ENCODE data around the gene SEMA5A.
"Not testable (repeated sequence)": the region's sequence is repeated elsewhere in the genome, so short reads cannot be mapped to it uniquely, and the experiment has no call there.

The SEMA5A gene

GRCh38 chr5:9361835-9362234, 184.0 kb downstream of the SEMA5A start:
- no peak for DNase-seq (ENCODE audit: low read depth in 2 of 2)

- no peak for DNase-seq (ENCODE audit: low read depth in 2 of 2)
These were observed 186.8 kb downstream of the SEMA5A start for GRCh38 chr5:9358961-9359685.

DNA sequence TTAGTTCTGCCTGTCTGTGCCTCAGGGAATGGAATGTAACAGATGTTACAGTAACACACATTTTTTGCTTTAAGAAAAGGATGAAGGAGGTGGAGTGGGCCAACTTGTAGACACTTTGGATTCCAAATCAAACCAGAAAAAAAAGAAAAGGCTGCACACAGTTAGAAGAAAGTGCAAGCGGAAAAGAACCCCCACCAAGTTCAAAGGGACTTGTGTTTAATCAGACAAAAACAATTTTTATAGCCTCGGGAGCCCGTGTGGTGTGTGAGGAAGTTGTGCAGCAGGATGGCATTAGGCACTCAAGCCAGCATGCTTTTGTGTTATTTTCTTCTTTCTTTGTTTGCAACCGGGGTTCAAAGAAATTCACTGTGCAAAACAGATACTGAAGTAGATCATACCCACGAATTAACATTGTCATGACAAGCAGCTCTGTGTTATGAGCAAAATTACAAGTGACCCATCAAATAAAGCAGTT, 189.5 kb downstream of the SEMA5A start:
- DNase-seq (ENCODE audit: low read depth in 2 of 2), result no peak

DNA sequence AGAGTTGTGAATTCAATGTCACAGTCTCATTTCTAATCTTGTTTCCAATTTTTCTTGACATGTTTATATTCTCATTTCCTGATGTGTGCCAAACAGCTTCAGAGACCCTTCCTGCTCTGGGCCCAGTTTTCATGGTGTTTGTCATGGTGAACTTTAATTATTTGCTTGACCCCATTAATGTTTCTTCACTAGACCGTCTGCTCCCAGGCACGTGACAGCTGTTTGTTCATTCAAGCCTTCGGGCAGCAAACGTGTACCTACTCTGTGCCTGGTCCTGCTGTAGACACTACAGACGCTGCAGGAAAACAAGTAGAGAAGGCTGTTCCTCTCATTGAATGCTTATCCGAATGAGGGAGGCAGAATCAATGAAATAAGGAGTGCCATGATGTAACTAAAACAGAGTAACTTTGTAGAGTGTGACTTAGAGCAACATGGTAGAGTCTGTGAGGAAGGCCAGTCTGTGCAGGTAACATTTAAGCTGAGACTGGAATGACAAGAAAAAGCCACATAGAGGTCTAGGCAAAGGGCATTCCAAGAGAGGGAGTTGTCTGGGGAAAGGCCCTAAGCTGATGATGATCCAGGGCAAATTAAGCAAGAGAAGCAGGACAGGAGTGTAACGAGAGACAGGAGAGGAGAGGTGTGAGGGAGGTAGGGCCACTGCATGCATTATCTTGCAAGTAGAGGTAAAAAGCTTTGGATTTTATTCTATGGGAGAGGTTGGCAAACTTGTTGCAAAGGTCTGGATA, 191.4 kb downstream of the SEMA5A start:
- no peak for DNase-seq (ENCODE audit: low read depth in 2 of 2)

DNA sequence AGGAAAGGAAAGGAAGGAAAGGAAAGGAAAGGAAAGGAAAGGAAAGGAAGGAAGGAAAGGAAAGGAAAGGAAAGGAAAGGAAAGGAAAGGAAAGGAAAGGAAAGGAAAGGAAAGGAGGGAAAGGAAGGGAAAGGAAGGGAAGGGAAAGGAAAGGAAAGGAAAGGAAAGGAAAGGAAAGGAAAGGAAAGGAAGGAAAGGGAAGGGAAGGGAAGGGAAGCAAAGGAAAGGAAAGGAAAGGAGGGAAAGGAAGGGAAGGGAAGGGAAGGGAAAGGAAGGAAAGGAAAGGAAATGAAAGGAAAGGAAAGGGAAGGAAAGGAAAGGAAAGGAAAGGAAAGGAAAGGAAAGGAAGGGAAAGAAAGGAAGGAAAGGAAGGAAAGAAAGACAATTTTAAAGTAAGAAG, 192.8 kb downstream of the SEMA5A start:
- not testable (repeated sequence) for DNase-seq (ENCODE audit: low read depth in 2 of 2)

- DNase-seq (ENCODE audit: low read depth in 2 of 2), result no peak
These were observed 194.3 kb downstream of the SEMA5A start for GRCh38 chr5:9351546-9351945.

DNA sequence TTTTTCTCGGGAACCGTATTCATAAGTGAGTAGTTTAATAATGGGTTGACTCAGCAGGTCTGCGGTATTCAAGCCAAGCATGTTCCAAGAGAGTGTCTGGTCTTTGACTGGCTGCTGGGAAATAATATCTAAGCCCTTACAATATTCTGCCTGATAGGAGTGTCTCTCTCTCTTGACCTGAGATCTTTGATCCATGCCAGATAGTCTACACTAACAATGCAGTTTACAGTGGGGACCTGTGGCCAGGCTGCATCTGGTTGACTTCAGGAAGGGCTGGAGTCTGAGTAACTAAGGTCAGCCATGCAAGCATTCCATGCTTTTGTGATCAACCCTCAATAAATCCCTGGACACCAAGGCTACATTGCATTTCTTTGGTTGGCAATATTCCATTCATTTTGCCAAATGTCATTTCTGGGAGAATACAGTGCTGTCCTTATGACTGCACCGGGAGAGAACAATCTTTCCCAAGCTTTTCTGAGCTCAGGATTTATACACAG, 195.5 kb downstream of the SEMA5A start:
- DNase-seq (ENCODE audit: low read depth in 2 of 2), result no peak

GRCh38 chr5:9348401-9348996, 197.4 kb downstream of the SEMA5A start:
- no peak for DNase-seq (ENCODE audit: low read depth in 2 of 2)

DNA sequence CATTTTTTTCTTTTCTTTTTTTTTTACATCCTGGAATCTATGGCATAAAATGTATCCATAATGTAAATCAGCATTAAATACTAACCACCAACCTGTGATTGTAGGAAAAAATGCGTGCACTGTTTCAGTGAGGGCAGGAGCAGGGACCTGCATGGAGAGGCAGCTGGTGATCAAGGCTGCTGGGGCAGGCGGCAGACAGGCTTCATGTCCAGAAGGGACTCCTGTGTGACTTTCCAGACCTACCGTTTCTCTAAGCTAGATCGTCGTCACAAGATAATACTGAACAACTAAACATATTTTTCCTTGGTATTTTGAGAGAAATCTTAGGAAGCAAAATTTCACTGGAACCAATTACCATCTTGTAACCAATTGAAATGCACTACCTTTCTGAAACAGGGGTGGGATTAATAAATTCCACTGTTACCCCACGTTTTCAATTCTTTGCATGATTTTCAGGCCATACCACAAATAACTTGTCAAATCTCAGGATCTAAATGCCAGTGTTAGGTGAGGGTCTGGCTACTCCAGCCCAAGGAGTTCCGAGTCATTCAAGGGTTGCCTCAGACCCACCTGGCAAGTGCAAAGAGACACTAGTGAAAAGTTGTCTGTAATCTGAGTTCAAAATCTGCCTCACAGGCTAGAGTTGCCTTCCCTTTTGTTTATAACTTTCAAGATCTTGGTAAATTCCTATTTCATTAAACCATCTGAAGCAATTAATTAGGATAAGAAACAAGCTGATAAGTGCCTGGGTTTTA, 198.2 kb downstream of the SEMA5A start:
- DNase-seq (ENCODE audit: low read depth in 2 of 2), result no peak

GRCh38 chr5:9347032-9347431, 198.8 kb downstream of the SEMA5A start:
- DNase-seq (ENCODE audit: low read depth in 2 of 2), result no peak

DNA sequence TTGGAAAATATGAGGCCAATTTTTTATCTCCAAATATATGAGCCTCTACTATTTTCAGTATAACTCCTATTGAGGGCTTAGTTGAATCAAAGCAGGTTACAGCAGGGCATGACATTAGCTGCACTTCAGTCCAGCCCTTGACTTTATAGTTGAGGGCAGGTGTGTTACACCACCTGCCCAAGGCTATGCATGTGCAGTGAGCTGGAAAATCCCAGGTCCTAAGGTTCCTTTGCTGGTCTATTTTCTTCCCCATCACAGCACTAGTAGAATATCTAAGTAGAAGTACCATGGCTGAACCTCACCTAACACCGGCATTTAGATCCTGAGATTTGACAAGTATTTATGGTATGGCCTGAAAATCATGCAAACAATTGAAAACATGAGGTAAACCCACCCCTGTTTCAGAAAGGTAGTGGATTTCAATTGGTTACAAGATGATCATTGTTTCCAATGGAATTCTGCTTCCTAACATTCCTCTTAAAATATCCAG, 201.1 kb downstream of the SEMA5A start:
- no peak for DNase-seq (ENCODE audit: low read depth in 2 of 2)

DNA sequence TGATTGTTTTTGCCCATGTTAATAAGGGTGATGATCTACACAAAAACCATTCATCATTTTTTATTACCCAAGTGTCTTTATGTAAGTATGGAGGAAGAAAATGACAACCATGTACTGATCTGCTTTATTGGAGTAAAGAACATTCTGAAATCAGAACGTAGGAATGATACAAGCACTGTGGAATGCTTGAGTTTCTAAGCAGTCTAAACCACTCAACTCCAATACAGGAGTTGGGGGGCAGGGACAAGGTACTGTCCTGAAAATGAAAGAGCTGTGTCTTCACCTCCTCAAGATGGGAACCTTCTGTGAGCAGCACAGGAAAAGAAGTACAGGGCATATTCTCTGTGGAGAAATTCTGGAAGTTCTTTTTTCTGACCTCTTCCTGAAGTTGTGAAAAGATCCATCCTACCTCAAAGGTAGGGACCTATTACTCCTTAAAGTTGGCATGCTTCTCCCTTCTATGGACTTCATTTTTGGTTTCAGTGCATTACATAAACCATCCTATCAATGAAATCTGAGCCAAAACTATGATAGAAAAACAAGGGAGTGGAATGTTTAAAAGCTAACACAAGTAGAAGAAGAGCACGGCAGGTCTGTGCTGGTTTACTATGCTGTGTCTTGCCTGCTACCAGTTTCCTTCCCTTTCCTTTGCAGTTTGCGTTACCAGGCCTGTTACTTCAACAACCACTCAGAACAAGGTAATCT, 202.6 kb downstream of the SEMA5A start:
- DNase-seq (ENCODE audit: low read depth in 2 of 2), result no peak

- no peak for DNase-seq (ENCODE audit: low read depth in 2 of 2)
These were observed 203.6 kb downstream of the SEMA5A start for GRCh38 chr5:9342161-9342787.

DNA sequence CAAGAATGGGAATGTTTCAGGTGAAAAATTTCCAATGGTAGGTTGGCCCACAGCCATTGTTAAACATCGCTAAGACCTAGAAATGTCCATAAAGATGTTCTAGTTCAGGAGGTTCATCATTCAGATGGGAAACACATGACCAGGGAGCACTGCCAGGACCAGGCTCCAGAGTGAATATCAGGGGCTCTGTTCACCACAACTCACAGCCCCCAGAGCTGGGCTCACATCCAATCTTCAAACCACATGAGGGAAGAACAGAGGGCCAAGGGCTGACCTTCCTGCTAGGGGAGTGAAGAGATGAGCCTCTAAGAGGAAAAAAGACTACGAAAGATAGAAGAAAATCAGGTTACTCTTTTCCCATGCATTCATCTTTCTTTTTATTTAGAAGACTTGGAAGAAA, 205.8 kb downstream of the SEMA5A start:
- no peak for DNase-seq (ENCODE audit: low read depth in 2 of 2)

- DNase-seq (ENCODE audit: low read depth in 2 of 2), result no peak
These were observed 206.6 kb downstream of the SEMA5A start for GRCh38 chr5:9339206-9339818.

DNA sequence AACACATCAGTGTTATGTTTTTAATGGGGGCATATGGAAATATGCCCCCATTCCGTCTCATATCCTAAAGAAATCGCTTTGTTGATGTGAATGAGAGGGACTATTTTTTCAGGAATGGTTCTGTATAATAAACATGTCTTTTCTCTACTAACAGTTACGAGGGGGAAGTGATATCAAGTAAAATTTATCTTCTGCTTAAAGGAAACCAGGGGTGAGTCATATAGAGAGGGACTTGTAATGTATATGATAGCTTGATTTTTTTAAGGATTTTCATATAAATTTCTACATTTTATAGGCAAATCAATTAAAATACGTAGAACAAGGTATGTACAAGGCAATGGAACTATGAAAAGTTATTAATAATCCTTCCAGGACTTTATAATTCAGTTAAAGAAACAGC, 207.1 kb downstream of the SEMA5A start:
- no peak for DNase-seq (ENCODE audit: low read depth in 2 of 2)

GRCh38 chr5:9337928-9338595, 207.8 kb downstream of the SEMA5A start:
- DNase-seq (ENCODE audit: low read depth in 2 of 2), result no peak

GRCh38 chr5:9335754-9336495, 209.9 kb downstream of the SEMA5A start:
- no peak for DNase-seq (ENCODE audit: low read depth in 2 of 2)

GRCh38 chr5:9335269-9335668, 210.6 kb downstream of the SEMA5A start:
- no peak for DNase-seq (ENCODE audit: low read depth in 2 of 2)
